Measurements from ENCODE around the gene PLA2G12B.

The PLA2G12B gene

DNA sequence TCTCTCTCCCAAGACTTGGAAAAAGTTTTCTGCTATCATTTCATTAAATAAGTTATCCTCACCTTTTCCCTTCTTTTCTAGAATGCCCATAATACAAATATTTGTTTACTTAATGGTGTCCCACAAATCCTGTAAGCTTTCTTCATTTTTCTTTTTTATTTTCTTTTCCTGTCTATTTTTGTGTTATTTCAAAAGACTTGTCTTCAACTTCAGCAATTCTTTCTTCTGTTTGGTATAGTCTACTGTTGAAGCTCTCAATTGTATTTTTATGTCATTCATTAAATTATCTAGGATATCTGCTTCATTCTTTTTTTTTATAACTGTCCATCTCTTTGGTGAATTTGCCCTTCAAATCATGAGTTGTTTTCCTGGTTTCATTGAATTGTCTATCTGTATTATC, 25.1 kb upstream of the PLA2G12B start:
- H3K9me3 ChIP-seq (ENCODE audit: control insufficient read depth, insufficient read depth, low read depth, low read length), result peaks cover 7% of the 10 kb centered on the region

DNA sequence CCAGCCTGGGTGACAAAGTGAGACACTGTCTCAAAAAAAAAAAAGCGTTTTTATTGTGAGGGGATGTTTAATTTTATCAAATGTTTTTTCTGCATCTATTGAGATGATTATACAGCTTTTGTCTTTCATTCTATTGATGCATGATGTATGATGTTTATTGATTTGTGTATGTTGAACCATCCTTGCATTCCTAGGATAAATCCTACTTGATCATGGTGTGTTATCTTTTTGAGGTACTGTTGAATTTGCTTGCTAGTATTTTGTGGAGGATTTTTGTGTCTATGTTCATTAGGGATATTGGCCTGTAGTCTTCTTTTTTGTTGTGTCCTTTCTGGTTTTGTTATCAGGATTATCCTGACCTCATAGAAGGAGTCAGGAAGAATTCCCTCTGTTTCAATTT, 22.3 kb upstream of the PLA2G12B start:
- H3K36me3 ChIP-seq (ENCODE audit: control insufficient read depth, insufficient read depth, low read length), result no peaks in the 10 kb centered on the region
- 0 out of 2 replicates have a peak, but pooled peaks cover under 1% of the 10 kb centered on the region for H3K4me1 ChIP-seq (ENCODE audit: control insufficient read depth, insufficient read depth, low read length)
- H3K9ac ChIP-seq (ENCODE audit: low read length), result no peak overlapping the region
- H3K27me3 ChIP-seq (ENCODE audit: control insufficient read depth, insufficient read depth, low read length), result no peaks in the 10 kb centered on the region
- no peak overlapping the region for H3K27ac ChIP-seq (ENCODE audit: low read depth, low read length)
- peaks cover 7% of the 10 kb centered on the region for H3K9me3 ChIP-seq (ENCODE audit: control insufficient read depth, insufficient read depth, low read depth, low read length)
- no peak overlapping the region for H3K4me3 ChIP-seq (ENCODE audit: low read depth, low read length)

More for the DNA sequence above, 25.1 kb upstream of the PLA2G12B start:
- Histone ChIP-seq H3K27me3 (ENCODE audit: control insufficient read depth, insufficient read depth, low read length) (no peaks in the 10 kb centered on the region), H3K36me3 (ENCODE audit: control insufficient read depth, insufficient read depth, low read length) (no peaks in the 10 kb centered on the region), H3K27ac (ENCODE audit: low read depth, low read length) (no peak overlapping the region), H3K9ac (ENCODE audit: low read length) (no peak overlapping the region), H3K4me1 (ENCODE audit: control insufficient read depth, insufficient read depth, low read length) (0 out of 2 replicates have a peak, but pooled peaks cover 3% of the 10 kb centered on the region), H3K4me3 (ENCODE audit: low read depth, low read length) (no peak overlapping the region)

DNA sequence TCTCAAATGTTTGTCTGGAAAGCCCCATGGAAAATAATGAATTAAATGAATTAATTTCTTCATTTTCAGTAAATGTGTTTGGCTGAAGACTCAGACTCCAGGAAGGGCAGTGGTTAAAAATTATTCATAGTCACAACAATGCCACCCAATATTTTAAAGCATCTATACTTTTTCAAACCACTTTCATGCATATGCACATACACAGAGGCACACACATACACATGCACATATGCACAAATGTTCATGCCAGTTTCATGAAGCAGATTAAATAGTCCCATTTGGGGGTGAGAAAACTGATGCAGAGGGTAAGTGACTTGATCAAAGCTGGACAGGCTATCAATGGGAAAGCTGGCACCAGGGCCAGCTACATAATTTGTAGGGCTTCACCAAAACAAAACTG, 1.4 kb upstream of the PLA2G12B start:
- Histone ChIP-seq H3K4me3 (ENCODE audit: low read depth, low read length) (no peak overlapping the region), H3K9me3 (ENCODE audit: control insufficient read depth, insufficient read depth, low read depth, low read length) (no peaks in the 10 kb centered on the region), H3K4me1 (ENCODE audit: control insufficient read depth, insufficient read depth, low read length) (peaks cover 22% of the 10 kb centered on the region), H3K9ac (ENCODE audit: low read length) (no peak overlapping the region), H3K27ac (ENCODE audit: low read depth, low read length) (no peak overlapping the region), H3K27me3 (ENCODE audit: control insufficient read depth, insufficient read depth, low read length) (no peaks in the 10 kb centered on the region), H3K36me3 (ENCODE audit: control insufficient read depth, insufficient read depth, low read length) (no peaks in the 10 kb centered on the region)

DNA sequence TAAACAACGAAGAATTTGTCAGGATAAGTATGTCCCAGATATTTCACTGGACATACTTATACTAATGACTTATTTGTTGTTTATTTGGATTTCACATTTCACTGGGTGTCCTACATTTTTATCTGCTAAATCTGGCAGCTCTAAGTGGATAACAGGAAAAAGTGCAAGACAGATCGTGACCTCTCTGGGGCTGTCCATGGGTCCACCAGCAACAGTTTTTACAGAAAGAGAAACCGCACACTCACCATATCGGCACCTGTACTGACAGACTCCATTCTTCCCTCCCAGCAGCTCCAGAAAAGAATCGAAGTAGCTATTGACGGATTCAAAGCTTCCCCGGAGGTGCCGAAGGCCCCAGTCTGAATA, 393 bp downstream of the PLA2G12B start:
- Histone ChIP-seq H3K36me3 (ENCODE audit: control insufficient read depth, insufficient read depth, low read length) (no peaks in the 10 kb centered on the region), H3K27me3 (ENCODE audit: control insufficient read depth, insufficient read depth, low read length) (no peaks in the 10 kb centered on the region), H3K9ac (ENCODE audit: low read length) (no peak overlapping the region), H3K9me3 (ENCODE audit: control insufficient read depth, insufficient read depth, low read depth, low read length) (no peaks in the 10 kb centered on the region), H3K4me3 (ENCODE audit: low read depth, low read length) (no peak overlapping the region), H3K4me1 (ENCODE audit: control insufficient read depth, insufficient read depth, low read length) (peaks cover 22% of the 10 kb centered on the region), H3K27ac (ENCODE audit: low read depth, low read length) (no peak overlapping the region)

DNA sequence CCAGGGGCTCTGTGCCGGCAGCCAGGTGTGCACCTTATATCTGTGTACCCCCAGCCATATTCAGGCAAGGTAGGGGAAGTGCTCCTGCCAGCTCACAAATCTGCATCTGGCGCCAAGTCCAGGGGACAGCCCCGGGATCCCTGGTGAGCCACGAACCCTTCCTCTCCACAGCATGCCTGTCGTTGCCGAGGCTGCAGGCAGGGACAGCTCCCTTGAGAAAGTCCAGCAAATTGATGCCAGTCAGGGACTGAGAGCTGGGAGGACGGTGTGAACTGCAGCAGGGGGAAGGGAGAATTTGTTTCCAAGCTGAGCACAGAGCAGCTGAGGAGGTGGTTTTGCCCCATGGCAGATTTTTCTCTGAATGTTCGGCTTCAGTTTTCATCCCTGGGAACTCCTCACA, 919 bp downstream of the PLA2G12B start:
- Histone ChIP-seq H3K27ac (ENCODE audit: low read depth, low read length) (no peak overlapping the region), H3K4me1 (ENCODE audit: control insufficient read depth, insufficient read depth, low read length) (peaks cover 22% of the 10 kb centered on the region), H3K9me3 (ENCODE audit: control insufficient read depth, insufficient read depth, low read depth, low read length) (no peaks in the 10 kb centered on the region), H3K4me3 (ENCODE audit: low read depth, low read length) (no peak overlapping the region), H3K27me3 (ENCODE audit: control insufficient read depth, insufficient read depth, low read length) (no peaks in the 10 kb centered on the region), H3K36me3 (ENCODE audit: control insufficient read depth, insufficient read depth, low read length) (no peaks in the 10 kb centered on the region), H3K9ac (ENCODE audit: low read length) (no peak overlapping the region)

DNA sequence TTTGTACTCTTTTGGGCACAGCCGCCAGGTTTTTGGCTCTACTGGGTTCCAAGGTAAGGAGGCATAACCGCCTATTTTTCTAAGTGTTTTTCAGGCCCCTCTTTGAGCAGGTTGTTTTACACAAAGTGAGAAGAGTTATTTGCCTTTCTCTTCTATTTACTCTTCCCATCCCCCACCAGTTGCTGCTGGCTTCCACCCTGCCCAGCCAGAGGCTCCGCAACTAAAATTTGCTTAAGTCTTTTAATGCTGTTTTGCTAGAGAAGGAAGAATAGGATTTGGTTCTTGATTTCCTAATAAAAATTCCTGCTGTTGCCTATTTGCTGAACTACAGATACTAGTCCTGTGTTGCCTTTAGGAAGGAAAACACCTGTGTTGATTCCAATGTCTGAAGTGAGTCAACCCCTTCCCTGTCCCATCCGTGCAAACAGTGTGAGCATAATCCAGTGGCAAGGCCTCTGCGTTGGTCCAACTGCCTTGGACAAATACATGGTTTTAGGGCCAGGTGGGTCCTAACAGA, 1.9 kb downstream of the PLA2G12B start:
- Histone ChIP-seq H3K9me3 (ENCODE audit: control insufficient read depth, insufficient read depth, low read depth, low read length) (no peaks in the 10 kb centered on the region), H3K27ac (ENCODE audit: low read depth, low read length) (no peak overlapping the region), H3K4me1 (ENCODE audit: control insufficient read depth, insufficient read depth, low read length) (peaks cover 22% of the 10 kb centered on the region), H3K9ac (ENCODE audit: low read length) (no peak overlapping the region), H3K27me3 (ENCODE audit: control insufficient read depth, insufficient read depth, low read length) (no peaks in the 10 kb centered on the region), H3K4me3 (ENCODE audit: low read depth, low read length) (no peak overlapping the region), H3K36me3 (ENCODE audit: control insufficient read depth, insufficient read depth, low read length) (no peaks in the 10 kb centered on the region)

DNA sequence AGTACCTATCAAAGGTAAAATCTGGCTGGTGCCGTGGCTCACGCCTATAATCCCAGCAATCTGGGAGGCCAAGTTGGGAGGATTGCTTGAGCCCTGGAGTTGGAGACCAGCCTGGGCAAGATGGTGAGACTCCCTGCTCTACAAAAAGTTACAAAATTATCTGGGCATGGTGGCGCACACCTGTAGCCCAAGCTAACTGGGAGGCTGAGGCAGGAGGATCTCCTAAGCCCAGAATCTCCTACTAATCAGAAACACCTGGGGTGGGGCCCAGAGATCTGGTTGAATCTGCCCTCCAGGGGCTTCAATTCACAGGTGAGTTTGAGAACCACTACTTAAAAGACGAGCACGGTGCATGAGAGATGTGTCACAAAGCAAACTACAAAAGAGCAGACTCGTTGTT, 2.4 kb downstream of the PLA2G12B start:
- Histone ChIP-seq H3K27ac (ENCODE audit: low read depth, low read length) (no peak overlapping the region), H3K27me3 (ENCODE audit: control insufficient read depth, insufficient read depth, low read length) (no peaks in the 10 kb centered on the region), H3K9me3 (ENCODE audit: control insufficient read depth, insufficient read depth, low read depth, low read length) (no peaks in the 10 kb centered on the region), H3K4me3 (ENCODE audit: low read depth, low read length) (no peak overlapping the region), H3K9ac (ENCODE audit: low read length) (no peak overlapping the region), H3K4me1 (ENCODE audit: control insufficient read depth, insufficient read depth, low read length) (peaks cover 22% of the 10 kb centered on the region), H3K36me3 (ENCODE audit: control insufficient read depth, insufficient read depth, low read length) (no peaks in the 10 kb centered on the region)

DNA sequence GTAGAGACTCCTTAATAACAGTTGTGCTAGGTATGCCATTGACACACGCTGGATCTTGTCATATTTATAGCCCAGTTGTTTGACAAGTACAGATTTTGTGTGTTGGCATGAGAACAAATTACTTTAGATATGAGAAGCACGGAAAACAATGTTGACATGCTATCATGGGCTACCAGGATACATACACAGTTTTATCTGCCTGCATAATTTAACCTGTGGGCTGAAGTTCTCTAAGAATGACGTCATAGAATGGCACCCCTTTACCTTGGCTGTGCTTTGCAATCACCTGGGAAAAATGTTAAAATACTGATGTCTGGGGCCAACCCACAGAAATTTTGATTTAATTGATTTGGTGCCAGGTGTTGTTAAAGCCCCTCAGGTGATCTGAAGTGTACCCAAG, 2.8 kb downstream of the PLA2G12B start:
- Histone ChIP-seq H3K4me3 (ENCODE audit: low read depth, low read length) (no peak overlapping the region), H3K4me1 (ENCODE audit: control insufficient read depth, insufficient read depth, low read length) (peaks cover 22% of the 10 kb centered on the region), H3K9ac (ENCODE audit: low read length) (no peak overlapping the region), H3K27me3 (ENCODE audit: control insufficient read depth, insufficient read depth, low read length) (no peaks in the 10 kb centered on the region), H3K27ac (ENCODE audit: low read depth, low read length) (no peak overlapping the region), H3K36me3 (ENCODE audit: control insufficient read depth, insufficient read depth, low read length) (no peaks in the 10 kb centered on the region), H3K9me3 (ENCODE audit: control insufficient read depth, insufficient read depth, low read depth, low read length) (no peaks in the 10 kb centered on the region)

DNA sequence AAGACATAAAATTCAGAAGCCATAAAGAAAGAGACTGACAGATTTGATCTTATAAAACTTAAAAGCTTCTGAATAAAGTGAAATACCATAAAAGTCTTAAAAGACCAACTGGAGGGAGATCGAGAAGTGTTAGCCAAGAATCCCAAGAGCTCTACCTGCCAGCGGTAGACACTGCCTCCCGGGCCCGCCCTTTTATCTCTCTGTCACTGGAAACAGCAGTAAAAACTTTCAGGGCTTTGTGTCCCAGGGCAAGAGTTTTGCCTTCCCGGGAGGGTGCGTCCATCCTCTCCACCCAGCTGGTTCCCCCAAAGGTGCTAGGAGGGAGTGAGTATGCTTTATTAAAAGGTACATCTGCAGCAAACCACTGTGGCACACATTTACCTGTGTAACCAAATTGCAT, 5.8 kb downstream of the PLA2G12B start:
- Histone ChIP-seq H3K36me3 (ENCODE audit: control insufficient read depth, insufficient read depth, low read length) (no peaks in the 10 kb centered on the region), H3K4me3 (ENCODE audit: low read depth, low read length) (no peak overlapping the region), H3K27ac (ENCODE audit: low read depth, low read length) (no peak overlapping the region), H3K9ac (ENCODE audit: low read length) (no peak overlapping the region), H3K27me3 (ENCODE audit: control insufficient read depth, insufficient read depth, low read length) (no peaks in the 10 kb centered on the region), H3K9me3 (ENCODE audit: control insufficient read depth, insufficient read depth, low read depth, low read length) (no peaks in the 10 kb centered on the region), H3K4me1 (ENCODE audit: control insufficient read depth, insufficient read depth, low read length) (peaks cover 14% of the 10 kb centered on the region)

DNA sequence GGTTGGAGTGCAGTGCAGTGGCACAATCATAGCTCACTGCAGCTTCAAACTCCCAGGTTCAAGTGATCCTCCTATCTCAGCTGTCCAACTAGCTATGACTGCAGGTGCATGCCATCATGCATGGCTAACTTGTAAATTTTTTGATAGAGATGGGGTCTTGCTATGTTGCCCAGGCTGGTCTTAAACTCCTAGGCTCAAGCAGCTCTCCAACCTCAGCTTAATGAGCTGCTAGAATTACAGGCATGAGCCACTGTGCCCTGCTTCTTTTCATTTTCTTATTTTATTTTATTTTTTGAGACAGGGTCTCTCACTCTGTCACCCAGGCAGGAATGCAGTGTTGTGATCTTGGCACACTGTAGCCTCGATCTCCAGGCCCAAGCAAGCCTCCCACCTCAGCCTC, 7.6 kb downstream of the PLA2G12B start:
- Histone ChIP-seq H3K27ac (ENCODE audit: low read depth, low read length) (no peak overlapping the region), H3K27me3 (ENCODE audit: control insufficient read depth, insufficient read depth, low read length) (no peaks in the 10 kb centered on the region), H3K36me3 (ENCODE audit: control insufficient read depth, insufficient read depth, low read length) (no peaks in the 10 kb centered on the region), H3K4me1 (ENCODE audit: control insufficient read depth, insufficient read depth, low read length) (no peaks in the 10 kb centered on the region), H3K9ac (ENCODE audit: low read length) (no peak overlapping the region), H3K9me3 (ENCODE audit: control insufficient read depth, insufficient read depth, low read depth, low read length) (no peaks in the 10 kb centered on the region), H3K4me3 (ENCODE audit: low read depth, low read length) (no peak overlapping the region)

DNA sequence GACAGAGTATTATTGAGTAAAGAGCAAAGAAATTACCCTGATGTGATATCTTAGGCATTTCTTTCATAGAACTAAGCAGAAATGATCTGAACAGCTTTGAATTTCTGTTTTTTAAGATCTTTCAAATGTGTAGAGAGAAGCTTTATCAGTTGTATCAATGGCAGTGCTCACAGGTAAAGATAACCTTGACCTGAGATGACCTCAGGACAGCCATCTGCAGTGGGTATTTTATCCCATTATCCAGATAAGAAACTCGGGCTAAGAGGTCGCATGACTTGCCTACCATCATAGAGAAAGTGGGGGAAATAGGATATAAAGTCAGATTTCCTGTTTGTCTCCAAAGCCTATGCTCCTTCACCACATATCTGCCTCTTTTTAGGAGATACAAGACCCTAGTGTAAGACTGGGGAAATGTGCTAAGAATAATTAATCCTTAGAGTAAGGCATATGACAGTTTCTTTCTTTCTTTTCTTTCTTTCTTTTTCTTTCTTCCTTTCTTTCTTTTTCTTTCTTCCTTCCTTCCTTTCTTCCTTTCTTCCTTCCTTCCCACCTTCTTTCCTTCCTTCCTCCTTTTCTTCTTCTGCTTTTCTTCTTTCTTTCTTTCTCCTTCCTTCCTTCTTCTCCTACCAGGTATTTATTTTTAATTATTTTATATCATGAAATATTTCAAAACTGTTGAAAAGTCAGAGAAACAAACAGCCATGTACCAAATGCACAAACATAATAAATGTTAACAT, 10.9 kb downstream of the PLA2G12B start:
- H3K4me3 ChIP-seq (ENCODE audit: low read depth, low read length), result no peak overlapping the region
- no peak overlapping the region for H3K9ac ChIP-seq (ENCODE audit: low read length)
- no peaks in the 10 kb centered on the region for H3K9me3 ChIP-seq (ENCODE audit: control insufficient read depth, insufficient read depth, low read depth, low read length)
- no peaks in the 10 kb centered on the region for H3K4me1 ChIP-seq (ENCODE audit: control insufficient read depth, insufficient read depth, low read length)
- no peak overlapping the region for H3K27ac ChIP-seq (ENCODE audit: low read depth, low read length)
- no peaks in the 10 kb centered on the region for H3K27me3 ChIP-seq (ENCODE audit: control insufficient read depth, insufficient read depth, low read length)
- no peaks in the 10 kb centered on the region for H3K36me3 ChIP-seq (ENCODE audit: control insufficient read depth, insufficient read depth, low read length)

Data from HUES6 (cell line).